ENCODE measurements around the gene FRMD6. TPM values are rescaled to one million over a fixed set of nuclear protein-coding genes. Genes with fewer than 3 reads are reported as not detected.

FRMD6 gene
- total RNA-seq, 1 experiment from 2014 or later = 128 TPM

GRCh38 chr14:51776102-51776894 is 124.6 kb downstream of the FRMD6 start:
- peak; percentile 72 for DNase-seq (ENCODE audit: low read depth)

DNA sequence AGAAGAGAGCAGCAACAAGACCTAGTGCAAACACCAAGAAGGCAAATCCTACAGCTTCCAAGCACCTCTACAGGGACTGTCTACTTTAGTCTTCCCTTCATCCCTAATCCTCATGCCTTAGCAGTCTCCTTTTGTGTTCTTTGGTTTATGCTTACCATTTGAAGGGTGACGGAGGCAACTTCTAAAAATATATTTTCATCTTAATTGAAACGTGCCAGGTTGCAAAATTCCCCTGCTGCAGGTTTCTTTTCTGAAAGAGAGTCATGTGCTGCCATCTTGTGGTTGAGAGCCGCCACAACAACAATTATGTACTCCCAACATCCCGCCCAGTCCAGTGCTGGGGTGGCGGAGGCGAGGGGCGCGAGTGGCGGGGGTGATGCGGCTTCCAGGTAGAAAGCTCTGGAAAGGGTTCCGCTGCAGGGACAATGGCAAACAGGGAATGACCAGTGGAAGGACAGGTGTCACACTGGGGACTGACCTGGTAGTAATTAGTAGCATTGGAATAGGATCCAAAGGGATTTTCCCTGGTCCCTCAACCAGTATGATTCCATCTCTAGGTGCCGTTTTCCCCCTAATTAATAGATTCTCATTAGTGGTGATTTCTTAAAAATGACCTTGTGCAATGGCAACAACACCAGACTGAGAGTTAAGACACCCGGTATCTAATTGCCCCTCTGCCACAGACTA is 128.4 kb downstream of the FRMD6 start:
- DNase-seq (ENCODE audit: low read depth) = peak; percentile 71

Small RNA genes within 50 kb of the gene (small RNA-seq; reads per million reads assigned to genes)
- gene OR7E159P = not detected
- gene RNA5SP385 = not detected
- gene RNU6-301P = not detected

Other genes with a start within 250 kb of the FRMD6 start
- 3.3 and 5.1 TPM in 2 replicates for gene GNG2, start 208.7 kb downstream of the FRMD6 start, total RNA-seq (2014; rRNA removed; shearing (Covaris generic))